Heart left ventricle (tissue), 16 donors: ENCODE data around the gene DIS3. TPM values are rescaled to one million over a fixed set of nuclear protein-coding genes. Genes with fewer than 3 reads are reported as not detected.
"Not testable (repeated sequence)": the region's sequence is repeated elsewhere in the genome, so short reads cannot be mapped to it uniquely, and the experiment has no call there.

Source experiments
- ATAC-seq, 4 donors: fragments of 200-7000 bp; cut with Tn5 transposase; one replicate each; pipeline ENCODE4 v1.9.1; 2020 to 2022; ENCODE audit warnings: moderate library complexity in 4 of 4, mild to moderate bottlenecking in 3 of 4, moderate number of reproducible peaks in 1 of 4
- DNase-seq, 5 donors: peaks; one replicate each; pipeline ENCODE4 v3.0.0-alpha.2; 2020
- H3K27ac ChIP-seq, 12 donors: fragments of 200-600 bp; sonication (generic) in 4 of 12; one replicate each; pipeline versions ENCODE4 v1.5.0 to v1.8.0; 2016 to 2022; ENCODE audit warnings: mild to moderate bottlenecking in 2 of 12
- H3K27me3 ChIP-seq, 9 donors: fragments of 200-600 bp; sonication (generic) in 2 of 9; one replicate each; pipeline versions ENCODE4 v1.5.1 to v1.8.0; 2016 to 2022; ENCODE audit warnings: mild to moderate bottlenecking in 3 of 9
- H3K36me3 ChIP-seq, 9 donors: fragments of 200-600 bp; sonication (generic) in 2 of 9; one replicate each; pipeline versions ENCODE4 v1.5.0 to v1.8.0; 2018 to 2022; ENCODE audit warnings: mild to moderate bottlenecking in 2 of 9
- H3K4me1 ChIP-seq, 12 donors: fragments of 200-600 bp; sonication (generic) in 4 of 12; one replicate each; pipeline versions ENCODE4 v1.5.0 to v1.8.0; 2016 to 2022; ENCODE audit warnings: mild to moderate bottlenecking in 3 of 12
- H3K4me3 ChIP-seq, 12 donors: fragments of 200-600 bp; sonication (generic) in 4 of 12; one replicate each; pipeline versions ENCODE4 v1.5.0 to v1.8.0; 2017 to 2022; ENCODE audit warnings: mild to moderate bottlenecking in 9 of 12, moderate library complexity in 4 of 12
- H3K9me3 ChIP-seq, 12 donors: fragments of 200-600 bp; sonication (generic) in 4 of 12; one replicate each; pipeline versions ENCODE4 v1.5.0 to v1.8.0; 2016 to 2022; ENCODE audit warnings: mild to moderate bottlenecking in 1 of 12
- CTCF ChIP-seq, 12 donors: fragments of 200-600 bp; sonication (generic) in 4 of 12; IDR thresholded peaks; one replicate each; pipeline versions ENCODE4 v1.5.0 to v1.8.0; 2018 to 2022; ENCODE audit warnings: antibody characterized with exemption in 12 of 12, mild to moderate bottlenecking in 5 of 12
- POLR2A ChIP-seq, 2 donors: fragments of 450-650 bp; IDR thresholded peaks; one replicate each; pipeline ENCODE4 v1.6.1; 2017; ENCODE audit warnings: antibody characterized with exemption in 2 of 2, mild to moderate bottlenecking in 2 of 2, moderate library complexity in 2 of 2
- WGBS, 4 donors: extraction: QIAGEN DNeasy Blood & Tissue Kit in 2 of 4; methylation state at CpG; one replicate each; pipeline versions ENCODE4 v1.1.5 to v1.1.7; 2013 to 2018; 5-methylcytosine and 5-hydroxymethylcytosine counted together
- intact Hi-C, 10 donors: fragments of 100-400 bp; cut with DNase I; formaldehyde crosslinking; loops; one replicate each; pipeline versions ENCODE4 v1.11.1 to v1.14.2; 2022
- polyA plus RNA-seq, 2 donors: library from polyadenylated mRNA; stranded (reverse); fragments of 200-250 nt; gene quantifications; one replicate each; pipeline ENCODE4 v1.2.3, GENCODE V29; 2013
- total RNA-seq, 9 donors: library from RNA; depleted of rRNA in 2 of 9; stranded (reverse); fragments of >200 nt in 2 of 9; fragmentation: NEBNext Ultra II Directional in 3 of 9; extraction: Animal tissue kit (Norgen Biotek cat#: 25700) in 3 of 9; gene quantifications; one replicate each; pipeline versions ENCODE4 v1.1.0 to v1.2.4, GENCODE V29; 2016 to 2023
- donor health status: ischemic (EF 13 %, LVEDD 7.1; RV severe dilation, severe dysfunction).
- donor health status: healthy with polysubstance abuse.
- donor health status: DM: no; HTN: yes; CAD: no.
- donor health status: DM: no; HTN: no; CAD: no.
- donor health status: ischemic (EF 25% LVEDD 6.9; RV normal size, moderate dysfunction).
- donor health status: ischemic (EF 25% LVEDD 5.7; RV mildly dilated, moderate dysfunction).
- donor health status: healthy.
- donor health status: DM: yes; HTN: yes; CAD: no.
- donor health status: ischemic (EF 35%, LVEDD 5.7; RV mildly dilated, moderate dysfunction).
- donor health status: nonischemic (EF 11% LVEDD 7.7; RV severe dilation, severe dysfunction).
- donor health status: DM: yes; HTN: yes; CAD: no.
- donor health status: PGD.
- donor health status: ischemic (EF 29% LVEDD 5.4; RV normal size, mild dysfunction).
- donor health status: nonischemic (EF 23%, LVEDD 6.1; RV moderate dilation, normal function).

Gene DIS3
- total and polyA plus RNA-seq, 11 donors: 4.8 to 22.2 (median 15.5) TPM

DNA sequence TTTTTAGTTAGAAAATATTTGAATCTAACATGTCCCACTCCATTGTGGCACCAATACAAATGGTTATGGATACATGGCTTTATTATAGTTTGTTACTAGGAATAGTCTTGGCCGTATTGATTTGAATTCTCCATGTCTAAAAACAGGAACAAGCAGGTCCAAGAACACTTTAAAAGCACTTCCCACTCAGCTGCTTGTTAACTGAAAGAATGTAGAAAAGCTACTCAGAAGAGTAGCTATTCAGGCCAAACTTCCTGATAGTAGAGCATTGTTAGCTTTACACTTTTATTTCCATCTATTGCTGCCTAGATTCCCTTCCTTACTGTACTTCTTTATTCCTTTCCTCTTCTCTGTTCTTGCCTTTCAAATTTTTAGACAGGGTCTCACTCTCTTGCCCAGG, 7.1 kb upstream of the DIS3 start:
- intact Hi-C loops: no loop called here
- no peak for TF ChIP-seq CTCF (IDR thresholded peaks at IDR 0.05)
- no peak for TF ChIP-seq POLR2A (IDR thresholded peaks at IDR 0.05)
- no peak overlapping the region for H3K27ac ChIP-seq
- H3K4me3 ChIP-seq: no peak overlapping the region
- no peak for ATAC-seq
- H3K4me1 ChIP-seq: peaks cover 0 to 24% (median 5%) of the 10 kb centered on the region in 12 donors
- DNase-seq: no peak
- no peaks in the 10 kb centered on the region for H3K9me3 ChIP-seq
- H3K36me3 ChIP-seq: peaks cover 0 to 66% (median 38%) of the 10 kb centered on the region in 9 donors
- 53 to 61% (median 54%) methylated on average over 1 of the region's 1 CpG for WGBS, 4 donors
- H3K27me3 ChIP-seq: no peaks in the 10 kb centered on the region

- not testable (repeated sequence) for DNase-seq, H3K4me3 ChIP-seq, ATAC-seq, H3K27ac ChIP-seq, H3K9me3 ChIP-seq, H3K27me3 ChIP-seq
- intact Hi-C loops: loop anchor here in 4 of 10 donors (5.0 kb wide), 1 partner anchor 57 kb away; the partner anchor contains the start of genes BORA (in 4 of the 4) and MZT1 (in 4 of the 4)
- WGBS, 4 donors: 92 to 96% (median 93%) methylated on average over 4 of the region's 4 CpGs
- Histone ChIP-seq H3K36me3 (peaks cover 0 to 40% (median 10%) of the 10 kb centered on the region in 9 donors), H3K4me1 (peaks cover 6 to 44% (median 22%) of the 10 kb centered on the region in 12 donors)
Measured at GRCh38 chr13:72784679-72785078, 3.0 kb upstream of the DIS3 start.

DNA sequence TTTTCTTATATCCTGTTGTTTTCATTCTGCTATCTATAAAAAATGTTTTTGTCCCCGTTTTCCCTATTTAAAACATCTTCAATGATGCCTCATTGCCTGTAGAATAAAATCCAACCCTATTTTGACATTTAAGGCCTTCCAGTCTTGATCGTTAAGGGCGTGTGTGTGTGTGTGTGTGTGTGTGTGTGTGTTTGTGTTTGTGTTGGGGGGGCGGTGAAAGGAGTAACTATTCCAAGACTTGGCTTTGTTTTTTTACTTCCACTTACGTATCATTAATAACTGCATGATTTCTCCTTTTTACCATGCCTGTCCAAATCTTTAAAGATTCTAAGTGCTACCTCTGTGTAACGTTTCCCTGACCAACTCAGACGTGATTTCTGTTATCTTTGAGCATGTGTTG, 1.0 kb upstream of the DIS3 start:
- ATAC-seq (no peak), DNase-seq (no peak)
- Histone ChIP-seq H3K4me3 (peak overlapping the region; percentile 59 to 99 (median 84)), H3K36me3 (peaks cover 0 to 57% (median 20%) of the 10 kb centered on the region in 9 donors), H3K27me3 (no peaks in the 10 kb centered on the region), H3K4me1 (peaks cover 6 to 59% (median 32%) of the 10 kb centered on the region in 12 donors), H3K9me3 (no peaks in the 10 kb centered on the region), H3K27ac (peak overlapping the region in 8 of 12 donors; percentile 75 to 94 (median 88))
- TF ChIP-seq CTCF (IDR thresholded peaks at IDR 0.05) (no peak), POLR2A (IDR thresholded peaks at IDR 0.05) (no peak)
- WGBS, 4 donors: 3 to 9% (median 6%) methylated on average over 7 of the region's 7 CpGs
- intact Hi-C loops: loop anchor here in 4 of 10 donors (5.0 kb wide), 1 partner anchor 55 kb away; the partner anchor contains the start of genes BORA (in 4 of the 4) and MZT1 (in 4 of the 4)

GRCh38 chr13:72774019-72774418, 7.7 kb downstream of the DIS3 start:
- no peak for DNase-seq
- Histone ChIP-seq H3K9me3 (no peaks in the 10 kb centered on the region), H3K4me1 (peaks cover 0 to 11% (median 4%) of the 10 kb centered on the region in 12 donors), H3K36me3 (peaks cover 0 to 100% (median 96%) of the 10 kb centered on the region in 9 donors), H3K4me3 (no peak overlapping the region), H3K27ac (no peak overlapping the region), H3K27me3 (no peaks in the 10 kb centered on the region)
- WGBS, 4 donors: 82 to 88% (median 87%) methylated on average over 2 of the region's 2 CpGs
- intact Hi-C loops: no loop called here
- TF ChIP-seq CTCF (IDR thresholded peaks at IDR 0.05): no peak
- TF ChIP-seq POLR2A (IDR thresholded peaks at IDR 0.05): no peak
- ATAC-seq: no peak

GRCh38 chr13:72763411-72763810, 18.3 kb downstream of the DIS3 start:
- intact Hi-C loops: no loop called here
- Histone ChIP-seq H3K4me1 (no peaks in the 10 kb centered on the region), H3K27me3 (no peaks in the 10 kb centered on the region), H3K36me3 (peaks cover 9 to 100% (median 98%) of the 10 kb centered on the region in 9 donors), H3K27ac (no peak overlapping the region), H3K4me3 (no peak overlapping the region), H3K9me3 (no peaks in the 10 kb centered on the region)
- 69 to 77% (median 73%) methylated on average over 2 of the region's 2 CpGs for WGBS, 4 donors
- no peak for DNase-seq
- TF ChIP-seq POLR2A (IDR thresholded peaks at IDR 0.05): no peak
- no peak for TF ChIP-seq CTCF (IDR thresholded peaks at IDR 0.05)
- ATAC-seq: no peak
